Keratinocyte (primary cell): Measurements from ENCODE around the gene CHST1. TPM values are rescaled to one million over a fixed set of nuclear protein-coding genes. Genes with fewer than 3 reads are reported as not detected.

Experiments
- DNase-seq: peaks from one replicate; pipeline ENCODE4 v3.0.0-alpha.2; 2011; ENCODE audit warnings: low read depth, missing footprints, low spot score
- FAIRE-seq: peaks from 2 replicates; lab custom pipeline; 2011; peaks lifted over from hg19 to GRCh38; lab: Jason Lieb, UNC
- H2AFZ ChIP-seq: 2 replicates; pipeline ENCODE4 v1.6.0; 2012; ENCODE audit warnings: low read length, control low read depth, inconsistent platforms; ENCODE audit not compliant: control insufficient read depth
- H3K27ac ChIP-seq: 2 replicates; pipeline ENCODE4 v1.5.1; 2011; ENCODE audit warnings: low read length; ENCODE audit not compliant: control insufficient read depth, insufficient read depth
- H3K27me3 ChIP-seq: 3 replicates; pipeline ENCODE4 v1.6.0; 2011; ENCODE audit warnings: low read length; ENCODE audit not compliant: control insufficient read depth, insufficient read depth; ENCODE audit errors: extremely low read depth
- H3K36me3 ChIP-seq, 2 experiments: 2 replicates in 1 of 2; 3 replicates in 1 of 2; pipeline ENCODE4 v1.5.1; 2011; ENCODE audit warnings: low read length in 2 of 2, mild to moderate bottlenecking in 1 of 2; ENCODE audit not compliant: control insufficient read depth in 2 of 2, insufficient read depth in 2 of 2; ENCODE audit errors: extremely low read depth in 1 of 2
- H3K4me1 ChIP-seq: 3 replicates; pipeline ENCODE4 v1.5.1; 2011; ENCODE audit warnings: low read length; ENCODE audit not compliant: control insufficient read depth, insufficient read depth; ENCODE audit errors: extremely low read depth
- H3K4me2 ChIP-seq: 3 replicates; pipeline ENCODE4 v1.6.0; 2011; ENCODE audit warnings: low read depth, low read length; ENCODE audit not compliant: control insufficient read depth, insufficient read depth; ENCODE audit errors: extremely low read depth
- H3K4me3 ChIP-seq, 3 experiments: fragments of 200-600 bp in 1 of 3; sonication (generic) in 1 of 3; 2 replicates in 2 of 3; 3 replicates in 1 of 3; pipeline ENCODE4 v1.5.1; 2011 to 2016; ENCODE audit warnings: low read length in 3 of 3, mild to moderate bottlenecking in 3 of 3, control low read depth in 2 of 3, inconsistent platforms in 1 of 3, low read depth in 1 of 3, mixed read lengths in 1 of 3, mixed run types in 1 of 3, moderate library complexity in 1 of 3; ENCODE audit not compliant: control insufficient read depth in 2 of 3, insufficient read depth in 2 of 3; ENCODE audit errors: extremely low read depth in 1 of 3
- H3K79me2 ChIP-seq: 2 replicates; pipeline ENCODE4 v1.6.0; 2012; ENCODE audit warnings: low read length; ENCODE audit not compliant: control insufficient read depth, insufficient read depth
- H3K9ac ChIP-seq: 3 replicates; pipeline ENCODE4 v1.6.0; 2011; ENCODE audit warnings: low read length; ENCODE audit not compliant: control insufficient read depth, insufficient read depth; ENCODE audit errors: extremely low read depth
- H3K9me1 ChIP-seq: 3 replicates; pipeline ENCODE4 v1.6.0; 2011; ENCODE audit warnings: low read length; ENCODE audit not compliant: control insufficient read depth, insufficient read depth; ENCODE audit errors: extremely low read depth
- H3K9me3 ChIP-seq: 2 replicates; pipeline ENCODE4 v1.5.1; 2012; ENCODE audit warnings: low read depth, low read length; ENCODE audit not compliant: control insufficient read depth
- H4K20me1 ChIP-seq: 3 replicates; pipeline ENCODE4 v1.6.0; 2011; ENCODE audit warnings: low read length; ENCODE audit not compliant: control insufficient read depth, insufficient read depth; ENCODE audit errors: extremely low read depth
- EZH2 ChIP-seq: IDR thresholded peaks from one replicate; pipeline ENCODE4 v1.6.1; 2012; ENCODE audit warnings: inconsistent platforms, mild to moderate bottlenecking, low read length, moderate library complexity
- dilution Hi-C: fragments of 300-500 bp; cut with MboI; formaldehyde crosslinking; loops from one replicate; pipeline ENCODE4 v1.7.0; 2020; ENCODE audit warnings: low sequenced_read_pairs; ENCODE audit not compliant: extremely low pct_ligation_motif_present
- polyA plus RNA-seq, 5 experiments: library from polyadenylated mRNA; depleted of rRNA in 3 of 5; stranded (reverse) in 3 of 5; stranded (forward) in 1 of 5; unstranded in 1 of 5; fragments of >200 nt; gene quantifications; 1 replicate in 1 of 5; 2 replicates in 3 of 5; 3 replicates in 1 of 5; pipeline versions ENCODE4 v1.2.1 to v1.2.3, GENCODE V29; 2011 to 2012; ENCODE audit warnings: missing spikeins in 2 of 5, low read depth in 1 of 5, low replicate concordance in 1 of 5
- TF ChIP-seq, protein P1 (sequence below), 3 experiments: IDR thresholded peaks in 1 of 3; conservative IDR thresholded peaks in 1 of 3; optimal IDR thresholded peaks in 1 of 3; 2 replicates in 2 of 3; 3 replicates in 1 of 3; pipeline versions ENCODE3 to v1.5.1; 2011; ENCODE audit warnings: low read length in 3 of 3, mild to moderate bottlenecking in 3 of 3, moderate library complexity in 2 of 3, control low read depth in 1 of 3, inconsistent platforms in 1 of 3; ENCODE audit not compliant: insufficient read depth in 2 of 3; ENCODE audit errors: extremely low read depth in 1 of 3

CHST1 gene
- polyA plus RNA-seq, 1 donor (not counting 4 experiments of a cell fraction or from before 2014, with no cell fraction given), result not detected

DNA sequence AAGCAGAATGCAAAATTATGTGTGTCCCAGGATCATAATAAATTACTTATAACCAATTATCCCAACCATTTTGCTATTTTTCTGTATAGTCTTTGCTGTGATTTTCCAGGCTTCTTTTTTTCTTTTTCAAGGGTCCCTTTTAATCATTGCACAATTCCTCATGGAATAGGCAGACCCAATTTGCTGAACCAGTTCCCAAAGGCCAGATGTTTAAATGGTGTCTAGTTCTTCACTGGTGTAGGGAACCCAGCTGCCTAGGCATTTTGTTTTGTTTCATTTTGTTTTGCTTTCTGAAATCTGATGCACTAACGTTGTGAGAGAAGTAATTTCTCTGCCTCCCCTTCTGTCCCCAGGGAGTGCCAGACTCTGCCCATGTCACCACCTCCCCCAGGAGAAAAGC lies 60.4 kb downstream of the CHST1 start:
- Histone ChIP-seq H3K36me3 (no peaks in the 10 kb centered on the region), H3K27ac (no peak overlapping the region), H3K27me3 (peaks cover 11% of the 10 kb centered on the region), H2AFZ (no peak overlapping the region), H3K9ac (no peak overlapping the region), H3K79me2 (no peaks in the 10 kb centered on the region), H3K4me3 (no peak overlapping the region), H3K4me2 (no peak overlapping the region), H3K4me1 (no peaks in the 10 kb centered on the region), H4K20me1 (no peaks in the 10 kb centered on the region), H3K9me1 (no peaks in the 10 kb centered on the region), H3K9me3 (no peaks in the 10 kb centered on the region)
- dilution Hi-C loops, result no loop called here
- no peak for TF ChIP-seq EZH2
- TF ChIP-seq, protein P1, sequence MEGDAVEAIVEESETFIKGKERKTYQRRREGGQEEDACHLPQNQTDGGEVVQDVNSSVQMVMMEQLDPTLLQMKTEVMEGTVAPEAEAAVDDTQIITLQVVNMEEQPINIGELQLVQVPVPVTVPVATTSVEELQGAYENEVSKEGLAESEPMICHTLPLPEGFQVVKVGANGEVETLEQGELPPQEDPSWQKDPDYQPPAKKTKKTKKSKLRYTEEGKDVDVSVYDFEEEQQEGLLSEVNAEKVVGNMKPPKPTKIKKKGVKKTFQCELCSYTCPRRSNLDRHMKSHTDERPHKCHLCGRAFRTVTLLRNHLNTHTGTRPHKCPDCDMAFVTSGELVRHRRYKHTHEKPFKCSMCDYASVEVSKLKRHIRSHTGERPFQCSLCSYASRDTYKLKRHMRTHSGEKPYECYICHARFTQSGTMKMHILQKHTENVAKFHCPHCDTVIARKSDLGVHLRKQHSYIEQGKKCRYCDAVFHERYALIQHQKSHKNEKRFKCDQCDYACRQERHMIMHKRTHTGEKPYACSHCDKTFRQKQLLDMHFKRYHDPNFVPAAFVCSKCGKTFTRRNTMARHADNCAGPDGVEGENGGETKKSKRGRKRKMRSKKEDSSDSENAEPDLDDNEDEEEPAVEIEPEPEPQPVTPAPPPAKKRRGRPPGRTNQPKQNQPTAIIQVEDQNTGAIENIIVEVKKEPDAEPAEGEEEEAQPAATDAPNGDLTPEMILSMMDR (optimal IDR thresholded peaks at IDR 0.05 in 1 of 3, IDR thresholded peaks at IDR 0.05 in 1 of 3, conservative IDR thresholded peaks at IDR 0.05 in 1 of 3; ENCODE audit: extremely low read depth in 1 of 3, insufficient read depth in 2 of 3, low read length in 3 of 3), result no peak
- DNase-seq (no peak), FAIRE-seq (no peak)

DNA sequence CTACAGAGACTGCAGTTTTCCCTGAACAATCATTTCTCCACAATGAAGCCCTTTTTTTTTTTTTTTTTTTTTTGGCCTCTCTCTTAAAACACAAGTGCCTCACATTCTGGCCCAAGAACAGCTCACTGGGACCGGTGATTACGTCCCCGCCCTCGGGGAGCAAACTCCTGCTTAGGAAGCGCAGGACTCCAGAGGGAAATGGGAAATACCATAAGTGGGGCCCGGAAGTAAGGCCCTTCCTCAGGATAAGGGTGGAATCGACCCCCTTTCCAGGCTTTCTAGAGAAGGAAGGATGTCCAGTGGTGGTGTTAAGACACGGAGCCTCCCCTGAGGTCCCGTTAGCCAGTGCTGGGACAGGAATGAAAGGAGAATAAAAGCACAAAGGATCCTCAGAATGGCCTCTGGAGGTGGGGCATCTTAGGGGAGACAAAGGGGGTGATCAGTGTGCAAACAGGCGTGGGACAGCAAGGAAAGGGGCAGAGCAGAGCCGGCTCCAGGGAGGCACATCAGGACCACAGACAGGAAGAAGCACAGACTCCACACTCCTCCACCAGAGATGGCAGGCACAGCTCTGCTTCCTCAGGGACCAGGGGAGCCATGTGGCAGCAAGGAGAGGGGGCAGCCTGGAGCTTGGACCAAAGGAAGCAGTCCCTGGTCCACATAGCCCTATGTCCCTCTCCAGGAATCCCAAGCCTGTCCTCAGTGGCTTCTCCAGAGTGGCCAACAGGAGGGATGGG lies 61.3 kb downstream of the CHST1 start:
- dilution Hi-C loops, result no loop called here
- no peaks in the 10 kb centered on the region for H4K20me1 ChIP-seq
- no peak overlapping the region for H3K4me2 ChIP-seq
- no peak overlapping the region for H3K4me3 ChIP-seq
- H3K9me3 ChIP-seq, result no peaks in the 10 kb centered on the region
- H2AFZ ChIP-seq, result no peak overlapping the region
- no peaks in the 10 kb centered on the region for H3K4me1 ChIP-seq
- FAIRE-seq, result no peak
- no peaks in the 10 kb centered on the region for H3K79me2 ChIP-seq
- H3K9me1 ChIP-seq, result no peaks in the 10 kb centered on the region
- H3K9ac ChIP-seq, result no peak overlapping the region
- H3K36me3 ChIP-seq, result no peaks in the 10 kb centered on the region
- no peak overlapping the region for H3K27ac ChIP-seq
- no peak for DNase-seq
- TF ChIP-seq, protein P1 (optimal IDR thresholded peaks at IDR 0.05 in 1 of 3, IDR thresholded peaks at IDR 0.05 in 1 of 3, conservative IDR thresholded peaks at IDR 0.05 in 1 of 3; ENCODE audit: extremely low read depth in 1 of 3, insufficient read depth in 2 of 3, low read length in 3 of 3), result no peak
- TF ChIP-seq EZH2, result no peak
- peaks cover 11% of the 10 kb centered on the region for H3K27me3 ChIP-seq
